Measurements from ENCODE around the gene PCF11. TPM values are rescaled to one million over a fixed set of nuclear protein-coding genes. Genes with fewer than 3 reads are reported as not detected.

PCF11 gene
- polyA plus RNA-seq, 1 donor from 2014 or later: 82.4 TPM

DNA sequence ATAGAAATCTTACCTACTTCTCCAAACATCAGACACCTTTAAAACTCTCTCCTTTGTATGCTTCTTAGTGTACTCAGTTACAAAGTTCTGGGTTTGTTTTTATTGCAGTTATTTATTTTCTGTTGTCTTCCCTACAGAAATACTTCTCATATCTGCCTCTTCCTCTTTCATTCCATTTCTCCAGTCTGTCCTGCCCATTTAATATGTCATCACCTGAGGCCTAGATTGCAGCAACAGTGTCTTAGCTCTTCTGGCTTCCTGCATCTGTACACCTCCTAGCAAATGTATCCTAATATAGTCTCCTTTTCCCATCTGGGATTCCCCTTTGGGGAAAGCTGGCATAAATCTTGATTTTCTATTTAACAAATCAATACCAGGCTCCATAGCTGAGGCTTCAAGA lies 34.9 kb upstream of the PCF11 start:
- H3K4me3 ChIP-seq (ENCODE audit: low read length): no peak overlapping the region
- no peak overlapping the region for H3K27ac ChIP-seq (ENCODE audit: low read length)
- no peaks in the 10 kb centered on the region for H3K79me2 ChIP-seq (replicated peaks; ENCODE audit: insufficient read depth, low read length)
- TF ChIP-seq EZH2 (IDR thresholded peaks at IDR 0.05; ENCODE audit: borderline replicate concordance, insufficient read depth, low read length, poor library complexity, severe bottlenecking) (no peak), MXI1 (conservative IDR thresholded peaks at IDR 0.05; ENCODE audit: poor library complexity, severe bottlenecking) (no peak), EP300 (conservative IDR thresholded peaks at IDR 0.05; ENCODE audit: poor library complexity, severe bottlenecking) (no peak), POLR2AphosphoS5 (IDR thresholded peaks at IDR 0.05) (no peak), SMC3 (conservative IDR thresholded peaks at IDR 0.05; ENCODE audit: poor library complexity) (no peak), RAD21 (conservative IDR thresholded peaks at IDR 0.05) (no peak), TAF1 (IDR thresholded peaks at IDR 0.05; ENCODE audit: low read depth) (no peak)
- TF ChIP-seq, protein P1, sequence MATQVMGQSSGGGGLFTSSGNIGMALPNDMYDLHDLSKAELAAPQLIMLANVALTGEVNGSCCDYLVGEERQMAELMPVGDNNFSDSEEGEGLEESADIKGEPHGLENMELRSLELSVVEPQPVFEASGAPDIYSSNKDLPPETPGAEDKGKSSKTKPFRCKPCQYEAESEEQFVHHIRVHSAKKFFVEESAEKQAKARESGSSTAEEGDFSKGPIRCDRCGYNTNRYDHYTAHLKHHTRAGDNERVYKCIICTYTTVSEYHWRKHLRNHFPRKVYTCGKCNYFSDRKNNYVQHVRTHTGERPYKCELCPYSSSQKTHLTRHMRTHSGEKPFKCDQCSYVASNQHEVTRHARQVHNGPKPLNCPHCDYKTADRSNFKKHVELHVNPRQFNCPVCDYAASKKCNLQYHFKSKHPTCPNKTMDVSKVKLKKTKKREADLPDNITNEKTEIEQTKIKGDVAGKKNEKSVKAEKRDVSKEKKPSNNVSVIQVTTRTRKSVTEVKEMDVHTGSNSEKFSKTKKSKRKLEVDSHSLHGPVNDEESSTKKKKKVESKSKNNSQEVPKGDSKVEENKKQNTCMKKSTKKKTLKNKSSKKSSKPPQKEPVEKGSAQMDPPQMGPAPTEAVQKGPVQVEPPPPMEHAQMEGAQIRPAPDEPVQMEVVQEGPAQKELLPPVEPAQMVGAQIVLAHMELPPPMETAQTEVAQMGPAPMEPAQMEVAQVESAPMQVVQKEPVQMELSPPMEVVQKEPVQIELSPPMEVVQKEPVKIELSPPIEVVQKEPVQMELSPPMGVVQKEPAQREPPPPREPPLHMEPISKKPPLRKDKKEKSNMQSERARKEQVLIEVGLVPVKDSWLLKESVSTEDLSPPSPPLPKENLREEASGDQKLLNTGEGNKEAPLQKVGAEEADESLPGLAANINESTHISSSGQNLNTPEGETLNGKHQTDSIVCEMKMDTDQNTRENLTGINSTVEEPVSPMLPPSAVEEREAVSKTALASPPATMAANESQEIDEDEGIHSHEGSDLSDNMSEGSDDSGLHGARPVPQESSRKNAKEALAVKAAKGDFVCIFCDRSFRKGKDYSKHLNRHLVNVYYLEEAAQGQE (IDR thresholded peaks at IDR 0.05; ENCODE audit: borderline replicate concordance): no peak
- TF ChIP-seq, protein P2, sequence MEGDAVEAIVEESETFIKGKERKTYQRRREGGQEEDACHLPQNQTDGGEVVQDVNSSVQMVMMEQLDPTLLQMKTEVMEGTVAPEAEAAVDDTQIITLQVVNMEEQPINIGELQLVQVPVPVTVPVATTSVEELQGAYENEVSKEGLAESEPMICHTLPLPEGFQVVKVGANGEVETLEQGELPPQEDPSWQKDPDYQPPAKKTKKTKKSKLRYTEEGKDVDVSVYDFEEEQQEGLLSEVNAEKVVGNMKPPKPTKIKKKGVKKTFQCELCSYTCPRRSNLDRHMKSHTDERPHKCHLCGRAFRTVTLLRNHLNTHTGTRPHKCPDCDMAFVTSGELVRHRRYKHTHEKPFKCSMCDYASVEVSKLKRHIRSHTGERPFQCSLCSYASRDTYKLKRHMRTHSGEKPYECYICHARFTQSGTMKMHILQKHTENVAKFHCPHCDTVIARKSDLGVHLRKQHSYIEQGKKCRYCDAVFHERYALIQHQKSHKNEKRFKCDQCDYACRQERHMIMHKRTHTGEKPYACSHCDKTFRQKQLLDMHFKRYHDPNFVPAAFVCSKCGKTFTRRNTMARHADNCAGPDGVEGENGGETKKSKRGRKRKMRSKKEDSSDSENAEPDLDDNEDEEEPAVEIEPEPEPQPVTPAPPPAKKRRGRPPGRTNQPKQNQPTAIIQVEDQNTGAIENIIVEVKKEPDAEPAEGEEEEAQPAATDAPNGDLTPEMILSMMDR (IDR thresholded peaks at IDR 0.05; ENCODE audit: poor library complexity, severe bottlenecking): no peak
- H4K20me1 ChIP-seq (ENCODE audit: insufficient read depth): no peaks in the 10 kb centered on the region
- no peak overlapping the region for H2AFZ ChIP-seq (ENCODE audit: low read depth, low read length)
- H3K4me2 ChIP-seq (ENCODE audit: low read length): no peak overlapping the region
- no peaks in the 10 kb centered on the region for H3K9me2 ChIP-seq (ENCODE audit: insufficient read depth, low read length)
- H3K9me3 ChIP-seq (ENCODE audit: low read length): no peaks in the 10 kb centered on the region
- no peaks in the 10 kb centered on the region for H3F3A ChIP-seq (ENCODE audit: insufficient read depth, low read length, poor library complexity, severe bottlenecking)
- no peaks in the 10 kb centered on the region for H3K36me3 ChIP-seq (ENCODE audit: insufficient read depth, low read length)
- no peaks in the 10 kb centered on the region for H3K27me3 ChIP-seq (ENCODE audit: insufficient read depth, low read depth, low read length)
- H3K9ac ChIP-seq (ENCODE audit: low read length): no peak overlapping the region

DNA sequence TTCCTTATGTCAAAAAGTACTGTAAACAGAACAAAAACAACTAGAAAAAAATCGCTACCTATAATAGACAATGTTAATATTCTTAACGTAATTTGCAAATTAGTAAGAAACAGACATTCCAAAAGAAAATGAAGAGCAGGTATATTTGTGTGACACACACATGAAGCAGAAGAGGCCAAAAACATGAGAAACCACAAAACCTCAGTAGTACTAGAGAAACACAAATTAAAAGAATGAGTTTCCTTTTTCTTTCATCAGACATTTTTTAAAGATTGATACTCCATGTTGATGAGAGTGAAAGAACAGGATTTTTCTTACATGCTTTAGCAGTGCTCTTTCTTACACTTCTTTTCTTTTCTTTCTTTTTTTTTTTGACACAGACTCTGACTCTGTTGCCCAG lies 34.2 kb upstream of the PCF11 start:
- TF ChIP-seq EP300 (conservative IDR thresholded peaks at IDR 0.05; ENCODE audit: poor library complexity, severe bottlenecking): no peak
- no peak for TF ChIP-seq POLR2AphosphoS5 (IDR thresholded peaks at IDR 0.05)
- TF ChIP-seq EZH2 (IDR thresholded peaks at IDR 0.05; ENCODE audit: borderline replicate concordance, insufficient read depth, low read length, poor library complexity, severe bottlenecking): no peak
- no peaks in the 10 kb centered on the region for H3K9me2 ChIP-seq (ENCODE audit: insufficient read depth, low read length)
- H3K4me2 ChIP-seq (ENCODE audit: low read length): no peak overlapping the region
- H3K27ac ChIP-seq (ENCODE audit: low read length): no peak overlapping the region
- no peak overlapping the region for H3K9ac ChIP-seq (ENCODE audit: low read length)
- H3F3A ChIP-seq (ENCODE audit: insufficient read depth, low read length, poor library complexity, severe bottlenecking): no peaks in the 10 kb centered on the region
- no peaks in the 10 kb centered on the region for H3K36me3 ChIP-seq (ENCODE audit: insufficient read depth, low read length)
- no peaks in the 10 kb centered on the region for H3K27me3 ChIP-seq (ENCODE audit: insufficient read depth, low read depth, low read length)
- H3K9me3 ChIP-seq (ENCODE audit: low read length): no peaks in the 10 kb centered on the region
- H2AFZ ChIP-seq (ENCODE audit: low read depth, low read length): no peak overlapping the region
- no peaks in the 10 kb centered on the region for H4K20me1 ChIP-seq (ENCODE audit: insufficient read depth)
- H3K4me3 ChIP-seq (ENCODE audit: low read length): no peak overlapping the region
- H3K79me2 ChIP-seq (replicated peaks; ENCODE audit: insufficient read depth, low read length): no peaks in the 10 kb centered on the region
